GM12873 (cell line): ENCODE data around the gene ZFR.

Experiments
- TF ChIP-seq, protein P1 (sequence below): IDR thresholded peaks from 2 replicates; pipeline ENCODE4 v1.5.1; 2012; ENCODE audit warnings: low read depth, mild to moderate bottlenecking, moderate library complexity, low read length, control low read depth; ENCODE audit not compliant: insufficient read depth; ENCODE audit errors: missing control alignments

ZFR gene

GRCh38 chr5:32387211-32387610 is 57.3 kb downstream of the ZFR start:
- TF ChIP-seq, protein P1, sequence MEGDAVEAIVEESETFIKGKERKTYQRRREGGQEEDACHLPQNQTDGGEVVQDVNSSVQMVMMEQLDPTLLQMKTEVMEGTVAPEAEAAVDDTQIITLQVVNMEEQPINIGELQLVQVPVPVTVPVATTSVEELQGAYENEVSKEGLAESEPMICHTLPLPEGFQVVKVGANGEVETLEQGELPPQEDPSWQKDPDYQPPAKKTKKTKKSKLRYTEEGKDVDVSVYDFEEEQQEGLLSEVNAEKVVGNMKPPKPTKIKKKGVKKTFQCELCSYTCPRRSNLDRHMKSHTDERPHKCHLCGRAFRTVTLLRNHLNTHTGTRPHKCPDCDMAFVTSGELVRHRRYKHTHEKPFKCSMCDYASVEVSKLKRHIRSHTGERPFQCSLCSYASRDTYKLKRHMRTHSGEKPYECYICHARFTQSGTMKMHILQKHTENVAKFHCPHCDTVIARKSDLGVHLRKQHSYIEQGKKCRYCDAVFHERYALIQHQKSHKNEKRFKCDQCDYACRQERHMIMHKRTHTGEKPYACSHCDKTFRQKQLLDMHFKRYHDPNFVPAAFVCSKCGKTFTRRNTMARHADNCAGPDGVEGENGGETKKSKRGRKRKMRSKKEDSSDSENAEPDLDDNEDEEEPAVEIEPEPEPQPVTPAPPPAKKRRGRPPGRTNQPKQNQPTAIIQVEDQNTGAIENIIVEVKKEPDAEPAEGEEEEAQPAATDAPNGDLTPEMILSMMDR, result no peak

DNA sequence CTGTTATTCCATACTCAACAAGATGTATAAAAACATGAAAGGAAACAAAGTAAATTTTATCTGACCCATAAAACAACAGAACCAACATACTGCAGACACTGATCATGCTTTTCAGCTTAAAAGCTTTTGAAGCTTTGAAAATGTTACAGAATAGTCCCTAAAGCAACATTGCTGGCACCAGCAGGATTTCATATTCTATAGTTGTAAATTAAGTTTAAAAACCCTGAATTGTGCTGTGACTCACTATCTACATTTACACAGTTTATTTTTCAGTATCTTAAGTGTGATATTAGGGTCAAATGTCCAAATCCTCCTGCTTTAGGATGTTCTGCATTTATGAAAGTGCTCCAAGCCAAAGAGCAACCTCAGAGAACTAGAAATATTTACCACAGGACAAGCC is 59.9 kb downstream of the ZFR start:
- TF ChIP-seq, protein P1, result no peak

DNA sequence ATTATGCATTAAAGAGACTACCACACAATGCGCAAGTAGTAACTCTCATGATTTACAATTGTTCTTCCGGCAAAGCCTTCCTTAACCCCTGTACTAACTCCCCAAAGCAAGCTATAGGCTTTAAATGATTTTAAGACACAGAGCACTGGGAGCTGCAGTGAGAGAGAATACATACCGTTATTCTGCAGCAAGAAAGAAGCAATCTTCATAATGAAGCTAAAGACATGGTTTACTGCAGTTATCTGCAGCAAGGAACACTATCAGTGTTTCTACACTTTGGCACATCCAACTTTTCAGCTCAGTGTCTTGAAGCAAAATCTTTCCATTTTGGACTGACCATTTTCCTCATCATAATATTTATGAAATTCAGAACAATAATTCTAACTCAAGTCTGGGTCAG is 61.0 kb downstream of the ZFR start:
- TF ChIP-seq, protein P1, result no peak

GRCh38 chr5:32383065-32383464 is 61.5 kb downstream of the ZFR start:
- TF ChIP-seq, protein P1, result no peak

DNA sequence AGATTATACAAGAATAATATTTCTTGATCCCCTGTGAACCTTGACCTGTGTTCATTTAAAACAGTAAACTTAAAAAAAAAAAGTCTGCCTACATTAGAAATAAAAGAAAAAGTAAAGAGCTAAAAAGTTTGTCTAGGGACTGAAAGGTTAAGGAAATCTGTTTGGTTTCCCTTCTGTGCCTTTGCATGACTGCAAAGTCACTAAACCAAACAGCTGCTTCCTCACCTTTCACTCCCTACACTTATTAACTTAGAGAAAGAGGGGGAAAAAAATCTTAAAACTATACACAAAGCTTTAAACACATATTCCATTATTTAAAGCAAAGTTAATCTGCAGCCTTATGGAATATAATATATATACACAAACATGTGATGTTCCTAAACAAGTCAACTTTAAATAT is 65.1 kb downstream of the ZFR start:
- TF ChIP-seq, protein P1, result no peak

DNA sequence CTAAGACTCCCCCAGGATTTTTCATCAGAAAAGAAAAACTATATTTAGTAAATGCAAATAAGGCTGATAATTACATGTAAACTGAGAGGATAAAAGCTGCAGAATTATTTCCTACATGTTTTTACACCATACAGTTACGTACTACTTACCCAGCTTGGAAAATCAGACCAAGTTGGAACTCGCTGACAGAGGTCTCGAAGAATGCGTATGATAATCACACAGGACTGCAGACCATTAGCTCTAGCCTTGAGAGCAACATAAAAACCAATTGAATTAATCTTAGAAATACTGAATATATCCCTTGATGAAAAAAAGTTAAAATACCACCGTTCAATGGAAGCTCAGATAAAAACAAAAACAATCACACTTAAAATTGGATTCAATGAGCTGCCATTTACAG is 65.6 kb downstream of the ZFR start:
- TF ChIP-seq, protein P1, result no peak

DNA sequence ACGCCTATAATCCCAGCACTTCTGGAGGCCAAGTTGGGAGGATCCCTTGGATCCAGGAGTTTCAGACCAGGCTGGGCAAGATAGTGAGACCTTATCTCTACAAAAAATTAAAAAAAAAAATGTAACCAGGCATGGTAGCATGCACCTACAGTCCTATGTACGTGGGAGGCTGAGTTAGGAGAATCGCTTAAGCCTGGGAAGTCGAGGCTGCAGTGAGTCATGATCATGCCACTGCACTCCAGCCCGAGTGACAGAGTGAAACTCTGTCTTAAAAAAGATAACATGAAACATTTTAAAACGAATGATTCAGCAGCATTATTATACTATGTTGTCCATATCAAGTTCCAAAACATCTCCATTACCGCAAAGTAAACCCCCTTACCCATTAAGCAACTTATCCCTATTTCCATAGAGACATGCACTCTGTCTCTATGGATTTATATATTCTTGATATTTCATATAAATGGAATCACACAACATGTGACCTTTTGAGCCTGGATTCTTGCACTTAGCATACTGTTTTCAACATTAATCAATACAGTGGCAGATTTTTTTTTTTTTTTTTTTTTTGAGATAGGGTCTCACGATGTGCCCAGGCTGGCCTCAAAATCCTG is 74.9 kb downstream of the ZFR start:
- TF ChIP-seq, protein P1, result no peak

DNA sequence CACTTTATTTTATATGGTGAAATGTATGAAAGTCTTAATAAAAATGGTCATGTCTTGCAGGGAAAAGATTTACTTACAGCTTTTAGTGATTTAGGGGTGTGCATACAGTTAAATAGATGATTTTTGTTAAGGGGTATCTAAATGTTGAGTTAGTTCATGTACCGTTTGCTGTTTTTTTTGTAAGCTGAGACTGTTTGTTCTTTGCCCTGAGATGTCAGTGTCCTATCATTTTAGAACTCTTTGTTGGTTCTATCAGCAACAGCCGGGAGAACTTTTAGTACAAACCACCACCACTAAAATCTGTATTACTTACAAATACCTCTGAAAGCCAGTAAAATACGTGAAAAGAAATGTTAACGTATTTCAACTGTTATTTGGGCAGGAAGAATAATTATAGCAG is 75.5 kb downstream of the ZFR start:
- TF ChIP-seq, protein P1, result no peak
